Measurements from ENCODE around the gene TPPP3.
"Not testable (repeated sequence)": the region's sequence is repeated elsewhere in the genome, so short reads cannot be mapped to it uniquely, and the experiment has no call there.

TPPP3 gene

GRCh38 chr16:67357561-67357960 lies 35.7 kb downstream of the TPPP3 start:
- TF ChIP-seq, protein P1, sequence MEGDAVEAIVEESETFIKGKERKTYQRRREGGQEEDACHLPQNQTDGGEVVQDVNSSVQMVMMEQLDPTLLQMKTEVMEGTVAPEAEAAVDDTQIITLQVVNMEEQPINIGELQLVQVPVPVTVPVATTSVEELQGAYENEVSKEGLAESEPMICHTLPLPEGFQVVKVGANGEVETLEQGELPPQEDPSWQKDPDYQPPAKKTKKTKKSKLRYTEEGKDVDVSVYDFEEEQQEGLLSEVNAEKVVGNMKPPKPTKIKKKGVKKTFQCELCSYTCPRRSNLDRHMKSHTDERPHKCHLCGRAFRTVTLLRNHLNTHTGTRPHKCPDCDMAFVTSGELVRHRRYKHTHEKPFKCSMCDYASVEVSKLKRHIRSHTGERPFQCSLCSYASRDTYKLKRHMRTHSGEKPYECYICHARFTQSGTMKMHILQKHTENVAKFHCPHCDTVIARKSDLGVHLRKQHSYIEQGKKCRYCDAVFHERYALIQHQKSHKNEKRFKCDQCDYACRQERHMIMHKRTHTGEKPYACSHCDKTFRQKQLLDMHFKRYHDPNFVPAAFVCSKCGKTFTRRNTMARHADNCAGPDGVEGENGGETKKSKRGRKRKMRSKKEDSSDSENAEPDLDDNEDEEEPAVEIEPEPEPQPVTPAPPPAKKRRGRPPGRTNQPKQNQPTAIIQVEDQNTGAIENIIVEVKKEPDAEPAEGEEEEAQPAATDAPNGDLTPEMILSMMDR (IDR thresholded peaks at IDR 0.05; ENCODE audit: low read depth, low read length, missing control alignments), result no peak
- no peak for DNase-seq (ENCODE audit: extremely low read depth, low read depth)
- no peak overlapping the region for H3K4me3 ChIP-seq (replicated peaks; ENCODE audit: low read depth, low read length)

DNA sequence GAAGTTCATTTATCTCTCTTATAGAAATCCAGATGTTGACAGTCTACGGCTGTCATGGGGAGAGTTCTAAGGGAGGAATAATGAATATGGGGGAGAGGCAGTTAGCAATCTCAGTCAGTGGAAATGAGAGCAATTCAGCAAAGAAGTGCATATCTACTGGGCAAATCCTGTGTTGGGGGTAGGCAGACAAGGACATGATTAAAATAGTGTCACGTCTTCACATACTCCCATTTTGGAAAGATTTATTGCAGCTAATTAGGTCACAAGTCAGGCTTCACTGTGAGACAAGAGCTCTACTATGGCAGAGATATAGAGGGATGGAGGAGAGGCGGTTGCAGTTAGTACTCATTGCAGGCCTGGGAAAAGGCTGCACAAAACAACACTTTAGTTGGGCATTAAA lies 36.9 kb downstream of the TPPP3 start:
- no peak for DNase-seq (ENCODE audit: extremely low read depth, low read depth)
- TF ChIP-seq, protein P1 (IDR thresholded peaks at IDR 0.05; ENCODE audit: low read depth, low read length, missing control alignments), result no peak
- no peak overlapping the region for H3K4me3 ChIP-seq (replicated peaks; ENCODE audit: low read depth, low read length)

GRCh38 chr16:67352463-67352862 lies 40.8 kb downstream of the TPPP3 start:
- H3K4me3 ChIP-seq (replicated peaks; ENCODE audit: low read depth, low read length); DNase-seq (ENCODE audit: extremely low read depth, low read depth): not testable (repeated sequence)

DNA sequence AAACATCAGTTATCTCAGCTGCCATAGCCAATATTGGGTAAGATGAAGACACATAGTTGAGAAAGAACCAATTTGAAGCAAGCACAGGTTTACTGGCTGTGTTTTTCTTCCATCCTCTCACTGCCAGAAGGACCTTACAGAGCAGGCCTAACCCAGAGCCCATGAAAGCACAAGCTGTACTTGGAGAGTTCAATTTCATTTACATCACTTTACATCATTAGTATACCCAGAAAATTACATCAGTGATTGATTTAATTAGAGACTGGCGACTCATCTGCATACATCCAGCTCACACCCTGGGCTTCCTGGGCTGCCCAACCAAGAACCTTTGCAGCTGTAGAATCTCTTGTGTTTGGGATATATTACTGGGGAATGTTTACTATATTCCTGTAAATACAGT lies 43.0 kb downstream of the TPPP3 start:
- TF ChIP-seq, protein P1 (IDR thresholded peaks at IDR 0.05; ENCODE audit: low read depth, low read length, missing control alignments), result no peak
- H3K4me3 ChIP-seq (replicated peaks; ENCODE audit: low read depth, low read length), result no peak overlapping the region
- DNase-seq (ENCODE audit: extremely low read depth, low read depth), result no peak

- H3K4me3 ChIP-seq (replicated peaks; ENCODE audit: low read depth, low read length), result no peak overlapping the region
- TF ChIP-seq, protein P1 (IDR thresholded peaks at IDR 0.05; ENCODE audit: low read depth, low read length, missing control alignments), result peak; percentile 41
- DNase-seq (ENCODE audit: extremely low read depth, low read depth), result no peak
Observed at GRCh38 chr16:67349172-67349571, 44.1 kb downstream of the TPPP3 start.

GRCh38 chr16:67346341-67346740 lies 47.0 kb downstream of the TPPP3 start:
- H3K4me3 ChIP-seq (replicated peaks; ENCODE audit: low read depth, low read length), result no peak overlapping the region
- DNase-seq (ENCODE audit: extremely low read depth, low read depth), result no peak
- TF ChIP-seq, protein P1 (IDR thresholded peaks at IDR 0.05; ENCODE audit: low read depth, low read length, missing control alignments), result no peak

- TF ChIP-seq, protein P1 (IDR thresholded peaks at IDR 0.05; ENCODE audit: low read depth, low read length, missing control alignments), result no peak
- H3K4me3 ChIP-seq (replicated peaks; ENCODE audit: low read depth, low read length), result no peak overlapping the region
- no peak for DNase-seq (ENCODE audit: extremely low read depth, low read depth)
Observed at GRCh38 chr16:67345401-67345800, 47.9 kb downstream of the TPPP3 start.

Measured in HFF-Myc (cell line).